ENCODE measurements around the gene KIT.
A peak's percentile ranks its signal among the peaks of the same experiment; 100 is the strongest.

Gene KIT

DNA sequence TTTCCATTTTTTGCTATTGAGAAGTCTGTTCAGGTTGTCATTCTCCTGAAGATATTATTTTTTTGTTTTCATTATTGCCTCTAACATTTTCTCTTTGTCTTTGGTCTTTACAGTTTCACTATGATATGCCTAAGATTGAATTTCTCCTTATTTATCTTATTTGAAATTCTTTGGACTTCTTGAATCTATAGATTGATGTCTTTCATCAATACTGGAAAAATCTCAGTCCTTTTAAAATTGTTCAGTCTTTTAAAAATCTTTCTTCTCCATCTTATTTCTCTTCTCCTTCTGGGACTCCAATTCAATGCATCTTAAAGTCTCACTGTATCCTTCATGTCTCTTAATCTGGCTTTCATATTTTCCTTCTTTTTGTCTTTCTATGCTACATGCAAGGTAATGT is 86.7 kb downstream of the KIT start:
- no peak for DNase-seq (ENCODE audit: low spot score)
- no peak for FAIRE-seq

DNA sequence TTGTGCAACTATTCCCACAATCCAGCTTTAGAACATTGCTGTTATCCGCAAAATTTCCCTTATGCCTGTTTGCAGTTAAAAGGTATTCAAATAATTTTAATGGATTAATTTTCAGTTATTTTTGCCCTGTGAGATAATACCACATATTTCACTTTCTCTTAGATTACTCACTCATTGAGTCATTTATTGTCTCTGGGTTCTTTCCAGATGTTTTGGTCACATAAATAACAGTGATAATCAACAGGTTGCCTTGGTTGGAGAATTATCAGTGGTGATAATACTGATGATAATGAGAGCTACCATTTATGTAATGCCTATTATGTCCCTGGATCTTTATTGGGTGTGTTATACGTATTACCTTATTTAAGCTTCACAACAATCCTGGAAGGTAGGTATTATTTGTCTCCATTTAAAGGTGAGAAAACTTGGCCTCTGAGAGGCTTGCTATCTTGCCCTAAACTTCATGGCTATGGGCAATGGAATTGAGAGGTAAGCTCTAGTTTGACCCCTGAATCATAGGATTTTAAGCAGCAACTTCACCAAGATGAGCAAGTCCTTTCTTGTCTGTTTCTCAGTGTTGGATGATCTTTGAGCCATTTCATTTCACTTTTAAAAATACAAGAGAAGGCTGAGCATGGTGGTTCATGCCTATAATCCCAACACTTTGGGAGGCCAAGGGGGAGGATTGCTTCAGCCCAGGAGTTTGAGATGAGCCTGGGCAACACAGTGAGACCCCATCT is 87.4 kb downstream of the KIT start:
- no peak for FAIRE-seq
- no peak for DNase-seq (ENCODE audit: low spot score)

DNA sequence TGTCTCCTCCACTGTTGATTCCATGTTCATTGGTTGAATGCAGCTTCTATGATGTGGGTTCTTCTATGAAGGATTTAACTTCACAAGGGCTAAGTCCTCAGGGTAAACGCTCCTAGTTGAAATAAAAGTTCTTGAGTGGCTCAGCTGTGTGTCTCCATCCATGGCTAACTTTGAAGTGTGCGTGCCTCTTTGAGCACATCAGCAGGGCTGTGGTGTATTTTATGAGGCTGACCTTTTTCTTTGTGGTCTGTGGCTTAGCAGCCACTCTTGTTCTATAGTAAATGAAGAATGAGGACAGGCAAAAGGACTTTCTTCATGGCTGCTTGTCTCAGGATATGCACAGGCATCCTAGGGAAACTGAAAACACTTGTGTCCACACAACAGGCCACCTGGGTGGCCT is 88.5 kb downstream of the KIT start:
- DNase-seq (ENCODE audit: low spot score) (peak; percentile 29), FAIRE-seq (no peak)

DNA sequence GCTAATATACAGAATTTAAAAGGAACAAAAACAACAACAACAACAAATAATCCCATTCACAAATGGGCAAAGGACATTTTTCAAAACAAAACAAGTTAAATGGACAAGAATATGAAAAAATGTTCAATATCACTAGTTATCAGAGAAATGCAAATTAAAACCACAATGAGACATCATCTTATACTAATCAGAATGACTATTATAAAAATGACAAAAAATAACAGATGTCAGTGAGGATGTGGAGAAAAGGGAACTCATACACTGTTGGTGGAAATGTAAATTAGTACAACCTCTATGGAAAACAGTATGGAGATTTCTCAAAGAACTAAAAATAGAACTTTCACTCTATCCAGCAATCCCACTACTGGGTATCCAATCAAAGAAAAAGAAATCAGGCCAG is 92.6 kb downstream of the KIT start:
- no peak for FAIRE-seq
- no peak for DNase-seq (ENCODE audit: low spot score)

DNA sequence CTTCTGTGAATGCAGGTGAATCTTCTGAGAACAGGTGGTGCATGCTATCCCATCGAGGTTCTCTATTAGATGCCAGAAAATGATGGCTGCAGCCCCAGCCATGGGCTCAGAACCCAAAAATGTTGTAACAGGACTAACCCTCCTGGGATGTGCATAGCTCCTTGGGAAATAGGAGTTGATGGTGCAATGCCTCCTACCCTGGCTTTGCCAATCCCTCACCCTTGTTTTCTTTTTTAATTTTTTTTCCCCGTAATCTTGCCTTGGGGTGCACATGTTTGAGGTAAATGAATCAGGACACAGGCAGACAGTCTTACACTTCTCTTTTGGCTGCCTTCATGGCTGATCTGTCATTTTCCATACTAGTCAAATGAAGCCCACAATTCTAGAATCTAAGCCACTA is 96.6 kb downstream of the KIT start:
- DNase-seq (ENCODE audit: low spot score) (no peak), FAIRE-seq (no peak)

DNA sequence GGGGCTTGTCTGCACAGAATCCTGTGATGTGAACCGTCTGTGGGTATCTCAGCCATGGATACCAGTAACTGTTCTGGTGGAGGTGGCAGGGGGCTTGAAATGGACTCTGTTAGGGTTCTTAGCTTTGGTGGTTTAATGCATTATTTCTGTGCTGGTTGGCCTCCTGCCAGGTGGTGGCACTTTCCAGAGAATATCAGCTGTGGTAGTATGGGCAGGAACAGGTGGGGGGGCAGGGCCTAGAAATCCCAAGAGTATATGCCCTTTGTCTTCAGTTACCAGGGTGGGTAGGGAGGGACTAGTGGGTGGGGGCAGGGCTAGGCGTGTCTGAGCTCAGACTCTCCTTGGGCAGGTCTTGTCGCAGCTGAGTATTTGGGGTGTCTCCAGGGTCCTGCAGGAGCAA is 106.7 kb downstream of the KIT start:
- FAIRE-seq, result no peak

DNA sequence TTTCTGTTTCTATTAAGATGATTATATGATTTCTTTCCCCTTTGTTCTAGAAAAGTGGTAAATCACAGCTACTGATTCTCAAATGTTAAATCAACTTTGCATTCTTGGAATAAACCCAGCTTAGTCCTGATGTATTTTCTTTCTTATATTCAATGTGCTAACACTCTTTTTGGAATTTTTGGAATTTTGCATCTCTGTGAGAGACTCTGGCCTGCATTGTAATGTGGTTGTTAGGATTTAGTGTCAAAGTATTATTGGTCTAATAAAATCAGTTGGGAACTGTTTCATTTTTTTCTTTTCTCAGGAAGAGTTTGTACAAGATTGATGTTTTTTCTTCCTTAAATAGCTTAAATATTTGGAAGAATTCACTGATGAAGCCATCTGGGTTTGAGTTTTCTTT is 109.6 kb downstream of the KIT start:
- DNase-seq (ENCODE audit: low spot score) (no peak), FAIRE-seq (no peak)

More for the DNA sequence above, 106.7 kb downstream of the KIT start:
- no peak for DNase-seq (ENCODE audit: low spot score)

DNA sequence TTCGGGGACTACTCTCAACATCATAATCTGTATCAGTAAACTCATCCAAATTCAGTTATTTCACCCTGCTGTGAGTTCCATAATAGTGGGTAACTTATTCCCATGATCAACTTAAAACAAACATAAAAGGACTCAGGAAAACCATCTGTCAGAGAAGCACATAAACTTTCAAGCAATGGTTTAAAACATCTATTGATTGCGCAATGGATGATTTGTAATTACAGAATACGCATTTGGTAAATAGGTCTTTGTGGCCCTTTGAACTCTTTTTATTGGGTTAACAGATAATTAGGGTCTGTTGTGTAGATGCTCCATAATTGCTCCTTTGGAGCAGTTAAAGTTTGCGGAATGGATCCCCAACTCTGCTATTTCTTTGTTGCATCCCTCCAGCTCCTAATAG is 115.3 kb downstream of the KIT start:
- no peak for DNase-seq (ENCODE audit: low spot score)
- FAIRE-seq, result no peak

DNA sequence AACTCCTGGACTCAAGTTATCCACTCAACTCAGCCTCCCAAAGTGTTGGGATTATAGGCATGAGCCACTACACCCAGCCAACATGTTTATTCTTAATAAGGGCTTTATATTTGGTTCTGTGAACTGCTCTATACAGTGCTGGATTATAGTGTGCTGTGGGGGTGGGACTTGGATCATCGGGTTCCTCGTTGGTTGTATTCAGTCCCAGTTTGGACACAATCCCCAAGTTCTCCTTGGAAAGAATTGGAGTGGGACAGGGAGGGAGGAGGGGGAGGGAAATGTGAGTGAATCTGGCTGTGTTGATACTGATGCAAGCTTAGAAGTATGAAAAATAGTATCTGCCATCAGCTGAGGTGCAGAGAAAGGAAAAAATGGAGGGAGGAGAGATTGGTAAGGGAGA is 121.3 kb downstream of the KIT start:
- DNase-seq (ENCODE audit: low spot score) (no peak), FAIRE-seq (no peak)

DNA sequence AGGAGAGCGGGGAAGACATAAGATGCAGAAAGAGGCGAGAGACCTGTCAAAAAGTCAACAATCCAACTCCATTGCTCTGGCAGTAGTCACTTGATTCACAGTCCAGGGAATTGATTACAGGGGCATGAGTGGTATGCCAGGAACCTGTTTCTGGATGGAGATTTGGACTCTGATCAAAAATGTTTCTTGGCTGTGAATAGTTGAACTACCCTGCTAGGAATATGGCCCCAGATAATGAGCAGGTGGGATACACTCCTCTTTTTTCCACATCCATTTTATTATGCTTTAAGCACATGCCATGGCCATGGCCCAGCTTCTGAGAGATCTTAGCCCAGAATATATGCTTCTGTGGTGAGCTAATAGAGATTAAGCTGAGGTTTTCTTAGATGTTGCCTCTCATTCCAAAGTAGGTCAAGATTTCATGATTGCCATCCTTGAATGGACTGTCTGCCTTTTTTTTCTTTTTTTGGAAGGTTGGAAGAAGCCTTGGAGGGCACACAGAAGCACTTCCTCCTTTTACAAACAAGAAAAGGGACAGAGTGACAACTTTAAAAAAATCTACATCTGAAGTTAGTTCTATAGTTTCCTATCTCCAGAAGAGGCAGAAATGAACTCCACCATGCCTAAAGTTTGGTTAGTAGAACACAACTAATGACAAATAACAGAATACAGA is 121.9 kb downstream of the KIT start:
- FAIRE-seq (no peak), DNase-seq (ENCODE audit: low spot score) (no peak)

DNA sequence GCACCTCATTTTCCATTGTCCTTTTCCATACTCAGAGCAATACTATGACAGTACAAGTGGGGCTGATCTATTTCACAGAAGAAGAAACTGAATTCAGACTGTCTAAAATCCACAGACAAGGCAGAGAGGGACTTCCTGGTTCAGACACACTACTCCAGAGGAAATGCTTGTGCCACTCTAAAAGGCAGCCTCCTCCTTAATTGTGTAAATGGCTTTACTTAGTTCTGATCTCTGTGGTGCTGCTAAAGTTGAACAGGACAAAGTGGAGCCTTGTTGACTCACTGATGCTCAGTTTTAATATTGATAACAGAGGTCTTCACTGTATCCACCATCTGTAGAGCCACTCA is 122.4 kb downstream of the KIT start:
- FAIRE-seq, result no peak
- DNase-seq (ENCODE audit: low spot score), result no peak

DNA sequence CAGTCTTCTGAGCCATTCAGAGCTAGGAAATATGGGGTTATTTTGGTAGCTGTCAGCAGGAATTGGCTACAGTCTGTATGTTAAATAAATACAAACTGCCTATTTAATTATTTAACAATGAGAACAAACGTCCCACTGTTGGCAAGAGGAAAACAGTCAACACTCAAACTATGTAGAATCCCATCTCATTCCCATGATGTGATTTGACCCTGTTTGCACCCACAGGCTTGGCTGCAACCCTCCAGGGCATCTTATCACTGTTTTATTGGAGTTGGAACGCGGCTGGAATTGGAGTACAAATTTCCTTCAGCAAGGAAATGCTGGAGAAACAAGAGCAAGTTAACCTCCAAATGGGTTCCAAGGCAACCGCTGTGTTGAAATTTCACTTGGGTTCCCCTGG is 124.0 kb downstream of the KIT start:
- FAIRE-seq (no peak), DNase-seq (ENCODE audit: low spot score) (no peak)

DNA sequence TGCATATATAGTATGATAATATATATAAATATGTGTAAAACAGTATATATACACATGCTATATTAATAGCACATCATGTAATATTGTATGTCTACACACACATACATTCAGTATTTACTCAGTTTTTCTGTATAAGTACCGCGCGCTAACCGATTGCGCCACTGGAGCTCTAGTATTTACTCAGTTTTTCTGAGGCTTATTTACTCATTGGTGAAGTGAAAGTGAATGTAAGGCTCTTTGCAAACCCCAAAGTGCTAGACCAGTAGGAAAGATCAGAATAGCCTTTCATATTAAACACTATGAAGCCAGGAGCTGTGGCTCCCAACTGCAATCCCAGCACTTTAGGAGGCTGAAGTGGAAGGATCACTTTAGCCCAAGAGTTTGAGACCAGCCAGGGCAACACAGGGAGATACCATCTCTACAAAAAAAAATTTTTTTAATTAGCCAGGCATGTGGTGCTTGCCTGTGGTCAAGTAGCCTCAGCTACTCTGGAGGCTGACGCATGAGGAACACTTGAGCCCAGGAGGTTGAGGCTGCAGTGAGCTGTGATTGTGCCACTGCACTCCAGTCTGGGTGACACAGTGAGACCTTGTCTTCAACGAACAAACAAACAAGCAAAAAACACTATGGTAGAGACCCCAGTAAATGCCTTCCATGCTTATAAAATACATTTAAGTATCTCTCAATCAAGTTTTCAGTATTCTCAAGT is 125.8 kb downstream of the KIT start:
- DNase-seq (ENCODE audit: low spot score), result no peak
- no peak for FAIRE-seq

DNA sequence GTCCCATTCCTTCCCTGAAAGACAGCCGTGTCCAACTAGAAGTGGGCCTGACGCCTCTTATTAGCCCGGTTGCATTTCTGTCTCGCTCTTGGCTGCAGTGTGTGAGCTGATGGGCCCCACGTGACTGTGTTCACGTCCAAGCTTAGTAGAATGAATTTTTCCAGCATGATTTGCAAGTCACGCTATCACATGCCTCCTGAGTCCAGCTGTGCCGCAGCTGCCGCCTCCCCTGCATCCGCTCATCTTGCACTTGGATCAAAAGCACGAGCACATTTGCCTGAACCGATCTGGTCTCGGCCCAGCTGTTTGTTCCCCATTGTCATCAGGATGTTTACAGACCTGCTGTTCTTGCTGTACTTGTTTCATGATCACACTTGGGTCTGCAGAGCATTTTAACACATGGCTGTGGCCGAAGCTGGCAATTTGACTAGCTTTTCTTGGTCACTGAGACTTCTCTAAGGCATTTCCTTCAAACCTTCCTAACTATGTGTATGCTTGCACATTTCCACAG is 126.5 kb downstream of the KIT start:
- FAIRE-seq (no peak), DNase-seq (ENCODE audit: low spot score) (no peak)

All from RCC 7860 (cell line).